Breast epithelium (tissue), 4 donors: ENCODE results near the gene SPP1. TPM values are rescaled to one million over a fixed set of nuclear protein-coding genes. Genes with fewer than 3 reads are reported as not detected.
A peak's percentile ranks its signal among the peaks of the same experiment; 100 is the strongest.

Source experiments
- DNase-seq, 2 donors: peaks; one replicate each; pipeline ENCODE4 v3.0.0-alpha.2; 2019; ENCODE audit warnings: low spot score in 2 of 2
- H3K27ac ChIP-seq, 2 donors: fragments of 200-600 bp; sonication (generic) in 1 of 2; one replicate each; pipeline ENCODE4 v1.5.1; 2016 to 2019; ENCODE audit warnings: mild to moderate bottlenecking in 1 of 2
- H3K27me3 ChIP-seq, 2 donors: fragments of 200-600 bp; sonication (generic) in 1 of 2; one replicate each; pipeline versions ENCODE4 v1.5.1 to v1.6.0; 2017 to 2019; ENCODE audit warnings: control low read depth in 1 of 2, mild to moderate bottlenecking in 1 of 2
- H3K36me3 ChIP-seq: fragments of 200-600 bp; one replicate; pipeline ENCODE4 v1.5.1; 2019
- H3K4me1 ChIP-seq, 2 donors: fragments of 200-600 bp; sonication (generic); one replicate each; pipeline ENCODE4 v1.5.1; 2016 to 2019; ENCODE audit warnings: control low read depth in 1 of 2
- H3K4me3 ChIP-seq, 3 donors: fragments of 200-600 bp; sonication (generic); 1 replicate in 2 of 3; 2 replicates in 1 of 3; pipeline ENCODE4 v1.5.1; 2016 to 2019; ENCODE audit warnings: mild to moderate bottlenecking in 3 of 3, moderate library complexity in 2 of 3
- H3K9me3 ChIP-seq, 2 donors: fragments of 200-600 bp; sonication (generic) in 1 of 2; one replicate each; pipeline ENCODE4 v1.5.1; 2016 to 2019; ENCODE audit warnings: control low read depth in 1 of 2
- POLR2A ChIP-seq: fragments of 450-650 bp; IDR thresholded peaks from one replicate; pipeline ENCODE4 v1.6.1; 2016; ENCODE audit warnings: antibody characterized with exemption, mild to moderate bottlenecking, moderate library complexity
- POLR2AphosphoS5 ChIP-seq, 3 donors: sonication (generic); formaldehyde crosslinking; IDR thresholded peaks; one replicate each; pipeline ENCODE4 v1.6.1; 2017; ENCODE audit warnings: antibody characterized with exemption in 3 of 3
- intact Hi-C: fragments of 100-400 bp; cut with DNase I; formaldehyde crosslinking; loops from one replicate; pipeline ENCODE4 v1.15.1; 2023; ENCODE audit warnings: low total_unique reads
- total RNA-seq, 3 donors: library from RNA; depleted of rRNA; stranded (reverse); fragments of >200 nt; gene quantifications; one replicate each; pipeline ENCODE4 v1.1.0, GENCODE V29; 2016
- TF ChIP-seq, protein P1 (sequence below), 3 donors: fragments of 450-650 bp; IDR thresholded peaks; one replicate each; pipeline ENCODE4 v1.5.1; 2016 to 2017; ENCODE audit warnings: antibody characterized with exemption in 3 of 3, mild to moderate bottlenecking in 3 of 3, moderate library complexity in 3 of 3

Gene SPP1
- total RNA-seq, 3 donors from 2014 or later, result 25.0 to 508 (median 32.8) TPM

DNA sequence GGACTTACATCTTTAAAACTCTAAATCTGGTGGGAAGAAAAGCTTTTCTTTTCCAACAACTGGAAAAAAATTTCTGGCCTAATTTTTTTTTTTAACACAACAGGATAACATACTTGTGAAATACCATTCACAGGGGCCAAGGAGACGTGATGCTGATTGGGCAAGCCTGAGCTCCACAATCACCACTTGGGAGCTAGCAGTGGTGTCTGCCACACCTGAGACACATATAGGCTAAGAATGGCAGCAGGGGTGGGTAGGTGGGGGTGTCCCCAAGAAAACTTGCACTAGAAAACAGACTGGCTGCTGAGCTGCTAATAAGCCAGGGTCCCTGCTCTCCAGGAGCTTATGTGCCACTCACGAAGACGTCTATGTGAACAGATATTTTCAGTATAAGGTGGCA lies 26.4 kb downstream of the SPP1 start:
- Histone ChIP-seq H3K36me3 (no peaks in the 10 kb centered on the region), H3K9me3 (no peaks in the 10 kb centered on the region), H3K27ac (peak overlapping the region; percentile 36 to 59), H3K27me3 (no peaks in the 10 kb centered on the region), H3K4me1 (no peaks in the 10 kb centered on the region), H3K4me3 (no peak overlapping the region)
- TF ChIP-seq POLR2A (no peak), POLR2AphosphoS5 (IDR thresholded peaks at IDR 0.05) (no peak)
- TF ChIP-seq, protein P1, sequence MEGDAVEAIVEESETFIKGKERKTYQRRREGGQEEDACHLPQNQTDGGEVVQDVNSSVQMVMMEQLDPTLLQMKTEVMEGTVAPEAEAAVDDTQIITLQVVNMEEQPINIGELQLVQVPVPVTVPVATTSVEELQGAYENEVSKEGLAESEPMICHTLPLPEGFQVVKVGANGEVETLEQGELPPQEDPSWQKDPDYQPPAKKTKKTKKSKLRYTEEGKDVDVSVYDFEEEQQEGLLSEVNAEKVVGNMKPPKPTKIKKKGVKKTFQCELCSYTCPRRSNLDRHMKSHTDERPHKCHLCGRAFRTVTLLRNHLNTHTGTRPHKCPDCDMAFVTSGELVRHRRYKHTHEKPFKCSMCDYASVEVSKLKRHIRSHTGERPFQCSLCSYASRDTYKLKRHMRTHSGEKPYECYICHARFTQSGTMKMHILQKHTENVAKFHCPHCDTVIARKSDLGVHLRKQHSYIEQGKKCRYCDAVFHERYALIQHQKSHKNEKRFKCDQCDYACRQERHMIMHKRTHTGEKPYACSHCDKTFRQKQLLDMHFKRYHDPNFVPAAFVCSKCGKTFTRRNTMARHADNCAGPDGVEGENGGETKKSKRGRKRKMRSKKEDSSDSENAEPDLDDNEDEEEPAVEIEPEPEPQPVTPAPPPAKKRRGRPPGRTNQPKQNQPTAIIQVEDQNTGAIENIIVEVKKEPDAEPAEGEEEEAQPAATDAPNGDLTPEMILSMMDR (IDR thresholded peaks at IDR 0.05), result no peak
- DNase-seq, result no peak
- intact Hi-C loops, result no loop called here

- intact Hi-C loops, result no loop called here
- DNase-seq, result no peak
- Histone ChIP-seq H3K36me3 (no peaks in the 10 kb centered on the region), H3K27me3 (no peaks in the 10 kb centered on the region), H3K9me3 (no peaks in the 10 kb centered on the region), H3K4me1 (no peaks in the 10 kb centered on the region), H3K4me3 (no peak overlapping the region), H3K27ac (peak overlapping the region; percentile 36 to 59)
- TF ChIP-seq POLR2AphosphoS5 (IDR thresholded peaks at IDR 0.05) (no peak), POLR2A (no peak)
- TF ChIP-seq, protein P1 (IDR thresholded peaks at IDR 0.05), result no peak
These were observed 27.3 kb downstream of the SPP1 start for GRCh38 chr4:88002786-88003185.

GRCh38 chr4:88003261-88003660 lies 27.7 kb downstream of the SPP1 start:
- no peaks in the 10 kb centered on the region for H3K36me3 ChIP-seq
- no peaks in the 10 kb centered on the region for H3K4me1 ChIP-seq
- peak overlapping the region; percentile 36 to 59 for H3K27ac ChIP-seq
- intact Hi-C loops, result no loop called here
- H3K4me3 ChIP-seq, result no peak overlapping the region
- TF ChIP-seq, protein P1 (IDR thresholded peaks at IDR 0.05), result no peak
- no peaks in the 10 kb centered on the region for H3K27me3 ChIP-seq
- no peak for DNase-seq
- H3K9me3 ChIP-seq, result no peaks in the 10 kb centered on the region

DNA sequence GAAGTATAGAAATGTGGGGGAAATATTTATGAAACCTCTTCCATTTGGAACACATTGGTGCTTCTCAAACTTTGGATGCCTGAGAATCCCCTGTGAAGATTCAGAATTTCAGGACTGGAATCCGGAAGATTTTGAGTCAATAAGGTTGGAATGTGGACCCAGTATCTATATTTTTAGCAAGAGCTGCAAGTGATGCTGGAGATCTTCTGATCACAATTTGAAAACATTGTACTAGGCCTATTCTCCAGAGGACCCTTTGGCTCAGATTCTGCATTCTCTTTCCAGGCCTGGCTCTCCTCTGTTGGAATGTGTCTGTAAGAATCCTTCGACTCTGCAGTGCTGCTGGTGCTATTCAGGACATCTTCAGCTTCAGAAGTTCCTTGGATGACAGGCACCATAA lies 29.6 kb downstream of the SPP1 start:
- intact Hi-C loops, result no loop called here
- H3K4me3 ChIP-seq, result no peak overlapping the region
- H3K36me3 ChIP-seq, result no peaks in the 10 kb centered on the region
- no peak for DNase-seq
- H3K27me3 ChIP-seq, result no peaks in the 10 kb centered on the region
- no peaks in the 10 kb centered on the region for H3K9me3 ChIP-seq
- no peaks in the 10 kb centered on the region for H3K4me1 ChIP-seq
- peak overlapping the region; percentile 48 to 59 for H3K27ac ChIP-seq
- TF ChIP-seq POLR2AphosphoS5 (IDR thresholded peaks at IDR 0.05), result peak in 1 of 3 donors; percentile 18
- TF ChIP-seq, protein P1 (IDR thresholded peaks at IDR 0.05), result no peak

DNA sequence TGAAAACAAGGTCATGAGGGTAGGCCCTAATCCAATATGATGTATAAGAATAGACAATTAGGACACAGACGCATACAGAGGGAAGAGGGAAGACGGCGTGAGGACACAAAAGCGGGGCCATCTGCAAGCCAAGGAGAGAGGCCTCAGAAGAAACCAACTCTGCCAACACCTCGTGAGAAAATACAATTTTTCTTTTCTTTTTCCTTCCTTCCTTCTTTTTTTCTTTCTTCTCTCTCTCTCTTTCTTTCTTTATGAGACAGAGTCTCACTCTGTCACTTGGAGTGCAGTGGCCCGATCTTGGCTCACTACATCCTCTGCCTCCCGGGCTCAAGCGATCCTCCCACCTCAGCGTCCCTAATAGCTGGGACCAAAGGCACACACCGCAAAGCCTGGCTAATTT lies 30.4 kb downstream of the SPP1 start:
- no peak overlapping the region for H3K4me3 ChIP-seq
- no peaks in the 10 kb centered on the region for H3K9me3 ChIP-seq
- intact Hi-C loops, result no loop called here
- H3K27me3 ChIP-seq, result no peaks in the 10 kb centered on the region
- DNase-seq, result no peak
- H3K27ac ChIP-seq, result peak overlapping the region; percentile 16 to 92
- H3K36me3 ChIP-seq, result no peaks in the 10 kb centered on the region
- no peaks in the 10 kb centered on the region for H3K4me1 ChIP-seq
- TF ChIP-seq POLR2A (no peak), POLR2AphosphoS5 (IDR thresholded peaks at IDR 0.05) (no peak)
- TF ChIP-seq, protein P1 (IDR thresholded peaks at IDR 0.05), result no peak
